Fibroblast of pulmonary artery (primary cell): ENCODE results near the gene PSD2.

Experiments
- DNase-seq: peaks from one replicate; pipeline ENCODE4 v3.0.0-alpha.2; 2010; ENCODE audit warnings: low read depth
- H3K4me3 ChIP-seq: replicated peaks from 2 replicates; pipeline ENCODE4 v1.5.1; 2011; ENCODE audit warnings: low read depth, mild to moderate bottlenecking, control low read depth, low read length, moderate library complexity
- CTCF ChIP-seq: IDR thresholded peaks from 2 replicates; pipeline ENCODE4 v1.5.1; 2011; ENCODE audit warnings: mild to moderate bottlenecking, control low read depth, low read length, inconsistent platforms; ENCODE audit errors: missing control alignments

Gene PSD2

DNA sequence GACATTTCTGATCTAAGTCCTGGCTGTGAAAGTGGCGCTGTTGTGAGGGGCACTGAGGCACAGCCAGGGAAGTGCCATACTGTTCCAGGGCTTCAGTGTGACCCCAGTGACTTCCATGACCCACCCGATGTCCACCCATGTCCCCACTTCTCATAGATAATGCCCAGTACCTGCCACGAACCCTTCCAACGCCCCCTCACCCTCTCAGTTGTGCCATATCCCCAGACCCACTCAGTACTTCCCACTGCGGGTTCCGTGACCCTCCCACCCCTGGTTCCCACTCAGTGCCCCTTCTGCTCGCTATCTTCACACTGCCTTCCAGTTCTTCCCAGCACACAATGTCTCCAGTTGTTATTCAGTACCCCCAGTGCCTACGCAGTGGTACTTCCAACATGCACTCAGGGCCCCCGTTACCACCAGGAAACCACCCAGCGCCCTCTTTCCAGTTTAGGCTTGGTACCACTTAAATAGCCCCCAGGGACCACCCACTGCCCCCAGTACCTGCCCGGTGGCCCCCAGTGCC, 30.7 kb upstream of the PSD2 start:
- no peak overlapping the region for H3K4me3 ChIP-seq
- no peak for TF ChIP-seq CTCF
- DNase-seq: no peak

DNA sequence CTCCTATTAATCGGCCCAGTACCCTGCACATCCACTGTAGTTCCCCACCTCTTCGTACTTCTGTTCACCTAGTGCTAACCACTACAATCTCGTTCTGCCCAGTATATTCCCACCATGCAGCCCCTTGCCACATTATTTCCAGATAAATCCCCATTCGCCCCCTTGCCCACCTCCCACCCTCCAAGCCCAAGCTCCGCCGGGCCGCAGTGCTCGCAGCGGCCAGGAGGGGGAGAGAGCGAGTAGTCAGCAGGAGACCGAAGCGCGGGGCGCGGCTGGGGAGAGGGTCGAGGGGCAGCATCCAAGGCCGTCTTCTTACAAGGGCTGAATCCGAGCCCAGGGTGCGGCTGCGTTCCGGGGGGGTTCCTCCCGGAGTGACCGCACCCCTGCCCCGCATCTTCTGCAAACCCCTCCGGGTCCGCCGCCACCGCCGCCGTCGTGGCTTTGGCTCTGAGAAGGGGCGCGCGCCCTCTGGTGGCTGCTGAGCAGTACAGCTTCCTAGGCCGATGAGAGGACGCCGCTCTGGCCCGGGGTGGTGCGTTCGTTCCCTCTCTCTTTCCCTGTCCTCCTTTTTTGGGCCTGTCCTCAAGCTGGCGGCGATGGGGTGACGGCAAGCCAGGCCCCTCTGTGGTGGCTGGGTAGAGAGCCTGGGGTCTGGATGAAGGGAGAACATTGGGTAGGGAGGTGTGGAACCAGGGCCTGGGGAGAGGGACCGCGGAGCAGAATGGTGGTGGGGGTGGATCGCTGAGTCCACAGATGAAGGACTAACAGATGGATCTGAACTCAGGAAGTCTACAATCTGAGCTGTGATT, 30.0 kb upstream of the PSD2 start:
- TF ChIP-seq CTCF: peak; percentile 65
- peak; percentile 73 for DNase-seq
- peak overlapping the region; percentile 59 for H3K4me3 ChIP-seq

DNA sequence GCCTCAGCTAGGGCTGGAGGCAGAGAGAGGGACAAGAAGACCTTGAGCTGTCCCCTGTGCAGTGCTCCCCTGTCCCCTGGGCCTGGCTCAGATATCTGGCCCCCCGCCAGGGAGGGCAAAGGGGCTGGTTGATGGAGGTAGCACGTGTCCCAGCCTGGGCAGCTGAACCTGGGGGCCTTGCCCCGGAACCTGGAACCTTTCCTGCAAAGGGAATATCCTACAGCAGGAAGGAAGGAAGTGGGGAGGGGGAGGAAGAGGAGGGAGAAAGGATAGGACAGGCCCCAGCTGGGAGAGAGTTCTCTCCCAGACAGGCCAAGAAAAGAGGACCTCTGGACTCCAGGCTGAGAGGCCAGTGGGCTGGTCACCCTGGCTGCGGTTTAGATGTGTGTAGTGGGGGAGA, 27.6 kb upstream of the PSD2 start:
- no peak for TF ChIP-seq CTCF
- DNase-seq: no peak
- no peak overlapping the region for H3K4me3 ChIP-seq

DNA sequence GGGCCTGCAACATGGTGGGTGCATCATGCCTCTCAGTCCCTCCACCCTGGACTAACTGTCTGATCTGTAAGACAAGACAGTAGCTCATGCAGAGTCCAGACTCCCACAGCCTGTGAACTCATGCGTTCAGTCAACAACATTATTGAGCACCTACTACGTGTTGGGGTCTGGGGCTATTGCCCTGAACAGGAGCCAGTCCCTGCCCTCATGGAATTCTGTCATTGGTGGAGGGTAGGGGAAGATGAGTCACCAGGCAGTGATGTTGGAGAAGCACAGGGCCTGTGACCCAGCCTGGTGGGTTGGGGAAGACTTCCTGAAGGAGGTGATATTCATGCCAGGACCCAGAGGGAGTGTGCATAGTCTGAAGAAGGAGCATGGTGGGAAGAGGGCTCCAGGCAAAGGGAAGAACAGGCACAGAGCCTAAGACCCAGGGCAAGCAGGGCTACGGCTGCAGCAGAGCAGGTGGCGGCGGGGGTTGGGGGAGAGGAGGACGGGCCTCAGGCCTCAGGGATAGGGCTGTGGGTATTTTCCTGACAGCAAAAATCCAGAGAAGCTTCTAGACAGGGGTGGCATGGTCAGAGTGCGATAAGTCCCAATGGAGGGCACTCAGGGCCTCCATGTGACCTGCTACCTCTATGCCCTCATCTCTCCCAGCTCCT, 26.7 kb upstream of the PSD2 start:
- DNase-seq: no peak
- H3K4me3 ChIP-seq: no peak overlapping the region
- TF ChIP-seq CTCF: no peak

GRCh38 chr5:139769477-139769876, 26.1 kb upstream of the PSD2 start:
- no peak for TF ChIP-seq CTCF
- H3K4me3 ChIP-seq: no peak overlapping the region
- DNase-seq: no peak

- H3K4me3 ChIP-seq: no peak overlapping the region
- no peak for DNase-seq
- TF ChIP-seq CTCF: no peak
Observed at GRCh38 chr5:139770722-139771121, 24.9 kb upstream of the PSD2 start.
